ENCODE results near the gene CACNA1F. TPM values are rescaled to one million over a fixed set of nuclear protein-coding genes. Genes with fewer than 3 reads are reported as not detected.

The CACNA1F gene
- total RNA-seq, 1 experiment from 2014 or later, result not detected

- no peak overlapping the region for H3K27ac ChIP-seq (ENCODE audit: low read depth, low read length, poor library complexity, severe bottlenecking)
- intact Hi-C loops (cut with micrococcal nuclease; ENCODE audit: unreplicated experiment), result no loop called here
- H3K4me3 ChIP-seq (ENCODE audit: low read depth, low read length, poor library complexity, severe bottlenecking), result no peak overlapping the region
- no peak for DNase-seq (ENCODE audit: low spot score)
- CTCF ChIA-PET, result no interaction called here
- POLR2A ChIA-PET (ENCODE audit: low non-redundant PET), result no interaction called here
- no TSS peak for BruUV-seq (replicated peaks)
- H3K27me3 ChIP-seq (replicated peaks; ENCODE audit: insufficient read depth, low read depth, low read length, poor library complexity), result no peaks in the 10 kb centered on the region
- no peaks in the 10 kb centered on the region for H3K36me3 ChIP-seq (ENCODE audit: insufficient read depth, low read length, poor library complexity, severe bottlenecking)
- no peaks in the 10 kb centered on the region for H3K4me1 ChIP-seq (ENCODE audit: insufficient read depth, low read length, poor library complexity, severe bottlenecking)
- TF ChIP-seq EZH2 (IDR thresholded peaks at IDR 0.05; ENCODE audit: borderline replicate concordance, low read depth, low read length, poor library complexity, severe bottlenecking) (no peak), CTCF (conservative IDR thresholded peaks at IDR 0.05; ENCODE audit: low read depth, low read length) (no peak)
- no peaks in the 10 kb centered on the region for H3K9me3 ChIP-seq (ENCODE audit: low read depth, low read length, poor library complexity, severe bottlenecking)
These were observed 30.5 kb upstream of the CACNA1F start for GRCh38 chrX:49263631-49264030.

- no peak for DNase-seq (ENCODE audit: low spot score)
- ChIA-PET POLR2A (ENCODE audit: low non-redundant PET) (no interaction called here), CTCF (no interaction called here)
- TF ChIP-seq CTCF (conservative IDR thresholded peaks at IDR 0.05; ENCODE audit: low read depth, low read length) (no peak), EZH2 (IDR thresholded peaks at IDR 0.05; ENCODE audit: borderline replicate concordance, low read depth, low read length, poor library complexity, severe bottlenecking) (no peak)
- H3K27me3 ChIP-seq (replicated peaks; ENCODE audit: insufficient read depth, low read depth, low read length, poor library complexity), result no peaks in the 10 kb centered on the region
- no peaks in the 10 kb centered on the region for H3K36me3 ChIP-seq (ENCODE audit: insufficient read depth, low read length, poor library complexity, severe bottlenecking)
- H3K4me3 ChIP-seq (ENCODE audit: low read depth, low read length, poor library complexity, severe bottlenecking), result no peak overlapping the region
- no peak overlapping the region for H3K27ac ChIP-seq (ENCODE audit: low read depth, low read length, poor library complexity, severe bottlenecking)
- no peaks in the 10 kb centered on the region for H3K9me3 ChIP-seq (ENCODE audit: low read depth, low read length, poor library complexity, severe bottlenecking)
- H3K4me1 ChIP-seq (ENCODE audit: insufficient read depth, low read length, poor library complexity, severe bottlenecking), result no peaks in the 10 kb centered on the region
- BruUV-seq (replicated peaks), result no TSS peak
- intact Hi-C loops (cut with micrococcal nuclease; ENCODE audit: unreplicated experiment), result no loop called here
These were observed 29.5 kb upstream of the CACNA1F start for GRCh38 chrX:49262603-49263002.

GRCh38 chrX:49260221-49260985 lies 27.3 kb upstream of the CACNA1F start:
- no peaks in the 10 kb centered on the region for H3K27me3 ChIP-seq (replicated peaks; ENCODE audit: insufficient read depth, low read depth, low read length, poor library complexity)
- no peak overlapping the region for H3K4me3 ChIP-seq (ENCODE audit: low read depth, low read length, poor library complexity, severe bottlenecking)
- H3K4me1 ChIP-seq (ENCODE audit: insufficient read depth, low read length, poor library complexity, severe bottlenecking), result no peaks in the 10 kb centered on the region
- TF ChIP-seq EZH2 (IDR thresholded peaks at IDR 0.05; ENCODE audit: borderline replicate concordance, low read depth, low read length, poor library complexity, severe bottlenecking), result no peak
- no peak overlapping the region for H3K27ac ChIP-seq (ENCODE audit: low read depth, low read length, poor library complexity, severe bottlenecking)
- no peaks in the 10 kb centered on the region for H3K36me3 ChIP-seq (ENCODE audit: insufficient read depth, low read length, poor library complexity, severe bottlenecking)
- ChIA-PET POLR2A (ENCODE audit: low non-redundant PET) (no interaction called here), CTCF (no interaction called here)
- no TSS peak for BruUV-seq (replicated peaks)
- intact Hi-C loops (cut with micrococcal nuclease; ENCODE audit: unreplicated experiment), result no loop called here
- DNase-seq (ENCODE audit: low spot score), result no peak
- H3K9me3 ChIP-seq (ENCODE audit: low read depth, low read length, poor library complexity, severe bottlenecking), result no peaks in the 10 kb centered on the region

GRCh38 chrX:49258749-49259124 lies 25.6 kb upstream of the CACNA1F start:
- POLR2A ChIA-PET (ENCODE audit: low non-redundant PET), result no interaction called here
- Histone ChIP-seq H3K27ac (ENCODE audit: low read depth, low read length, poor library complexity, severe bottlenecking) (no peak overlapping the region), H3K4me3 (ENCODE audit: low read depth, low read length, poor library complexity, severe bottlenecking) (no peak overlapping the region), H3K9me3 (ENCODE audit: low read depth, low read length, poor library complexity, severe bottlenecking) (no peaks in the 10 kb centered on the region), H3K36me3 (ENCODE audit: insufficient read depth, low read length, poor library complexity, severe bottlenecking) (no peaks in the 10 kb centered on the region), H3K27me3 (replicated peaks; ENCODE audit: insufficient read depth, low read depth, low read length, poor library complexity) (no peaks in the 10 kb centered on the region), H3K4me1 (ENCODE audit: insufficient read depth, low read length, poor library complexity, severe bottlenecking) (no peaks in the 10 kb centered on the region)
- CTCF ChIA-PET, result no interaction called here
- intact Hi-C loops (cut with micrococcal nuclease; ENCODE audit: unreplicated experiment), result no loop called here
- TF ChIP-seq CTCF (conservative IDR thresholded peaks at IDR 0.05; ENCODE audit: low read depth, low read length) (no peak), EZH2 (IDR thresholded peaks at IDR 0.05; ENCODE audit: borderline replicate concordance, low read depth, low read length, poor library complexity, severe bottlenecking) (no peak)
- no TSS peak for BruUV-seq (replicated peaks)
- DNase-seq (ENCODE audit: low spot score), result no peak

Measured in A673 (cell line).